Right ventricle myocardium superior (tissue), 1 donor: ENCODE results near the gene FMO3. TPM values are rescaled to one million over a fixed set of nuclear protein-coding genes. Genes with fewer than 3 reads are reported as not detected.

Source experiments
- ATAC-seq: fragments of 200-7000 bp; cut with Tn5 transposase; one replicate; pipeline ENCODE4 v1.9.1; 2020; ENCODE audit warnings: mild to moderate bottlenecking; ENCODE audit not compliant: poor library complexity
- DNase-seq: peaks from one replicate; pipeline ENCODE4 v3.0.0-alpha.2; 2020
- intact Hi-C: fragments of 100-400 bp; cut with DNase I; formaldehyde crosslinking; loops from one replicate; pipeline ENCODE4 v1.11.2; 2022
- total RNA-seq: library from RNA; stranded (reverse); fragmentation: NEBNext Ultra II Directional; extraction: Animal tissue kit (Norgen Biotek cat#: 25700); gene quantifications from one replicate; pipeline ENCODE4 v1.2.1, GENCODE V29; 2021
- donor health status: DM: no; HTN: yes; CAD: no; lungs with severe emphysema.

FMO3 gene
- total RNA-seq, 1 donor from 2014 or later: 1.2 TPM

- intact Hi-C loops: no loop called here
Measured at GRCh38 chr1:171110621-171111326, 20.1 kb downstream of the FMO3 start.

GRCh38 chr1:171112119-171112518 is 21.4 kb downstream of the FMO3 start:
- DNase-seq (no peak), ATAC-seq (no peak)
- intact Hi-C loops: no loop called here

More at GRCh38 chr1:171110621-171111326, 20.1 kb downstream of the FMO3 start:
- DNase-seq: no peak
- peak; percentile 45 for ATAC-seq

- intact Hi-C loops: no loop called here
Measured at GRCh38 chr1:171113382-171113781, 22.7 kb downstream of the FMO3 start.

GRCh38 chr1:171115280-171115897 is 24.7 kb downstream of the FMO3 start:
- ATAC-seq (peak; percentile 50), DNase-seq (no peak)
- intact Hi-C loops: no loop called here

More at GRCh38 chr1:171113382-171113781, 22.7 kb downstream of the FMO3 start:
- ATAC-seq: no peak
- DNase-seq: no peak

GRCh38 chr1:171116676-171117075 is 26.0 kb downstream of the FMO3 start:
- intact Hi-C loops: no loop called here
- DNase-seq (no peak), ATAC-seq (no peak)

- intact Hi-C loops: no loop called here
- ATAC-seq (no peak), DNase-seq (no peak)
Measured at GRCh38 chr1:171117085-171117484, 26.4 kb downstream of the FMO3 start.

- no peak for ATAC-seq
- intact Hi-C loops: no loop called here
- no peak for DNase-seq
Measured at GRCh38 chr1:171119648-171120047, 28.9 kb downstream of the FMO3 start.

GRCh38 chr1:171122299-171122698 is 31.6 kb downstream of the FMO3 start:
- DNase-seq (no peak), ATAC-seq (no peak)
- intact Hi-C loops: no loop called here

- ATAC-seq: peak; percentile 55
- intact Hi-C loops: no loop called here
- no peak for DNase-seq
Measured at GRCh38 chr1:171122893-171123292, 32.2 kb downstream of the FMO3 start.

- DNase-seq (peak; percentile 82), ATAC-seq (peak; percentile 68)
- intact Hi-C loops: no loop called here
Measured at GRCh38 chr1:171126504-171126903, 35.8 kb downstream of the FMO3 start.

GRCh38 chr1:171127099-171127498 is 36.4 kb downstream of the FMO3 start:
- no peak for ATAC-seq
- intact Hi-C loops: no loop called here

GRCh38 chr1:171127501-171127900 is 36.8 kb downstream of the FMO3 start:
- peak; percentile 18 for ATAC-seq
- intact Hi-C loops: no loop called here
- DNase-seq: no peak

More at GRCh38 chr1:171127099-171127498, 36.4 kb downstream of the FMO3 start:
- no peak for DNase-seq

- DNase-seq: no peak
- intact Hi-C loops: no loop called here
- ATAC-seq: no peak
Measured at GRCh38 chr1:171128463-171128862, 37.8 kb downstream of the FMO3 start.

GRCh38 chr1:171134204-171134923 is 43.7 kb downstream of the FMO3 start:
- DNase-seq (no peak), ATAC-seq (no peak)
- intact Hi-C loops: no loop called here

- DNase-seq (no peak), ATAC-seq (no peak)
- intact Hi-C loops: no loop called here
Measured at GRCh38 chr1:171137580-171137979, 46.9 kb downstream of the FMO3 start.

- no peak for DNase-seq
- intact Hi-C loops: no loop called here
- ATAC-seq: peak; percentile 26
Measured at GRCh38 chr1:171138980-171139379, 48.3 kb downstream of the FMO3 start.

- no peak for DNase-seq
Measured at GRCh38 chr1:171139890-171140289, 49.2 kb downstream of the FMO3 start.

GRCh38 chr1:171140401-171140800 is 49.7 kb downstream of the FMO3 start:
- DNase-seq (peak; percentile 60), ATAC-seq (peak; percentile 31)
- intact Hi-C loops: loop anchor here (5.0 kb wide), 1 partner anchor 47 kb away; the partner anchor contains the start of gene FMO2

More at GRCh38 chr1:171139890-171140289, 49.2 kb downstream of the FMO3 start:
- intact Hi-C loops: loop anchor here (5.0 kb wide), 1 partner anchor 47 kb away; the partner anchor contains the start of gene FMO2
- no peak for ATAC-seq

- ATAC-seq (no peak), DNase-seq (no peak)
- intact Hi-C loops: loop anchor here (5.0 kb wide), 1 partner anchor 46 kb away; the partner anchor contains the start of gene FMO2
Measured at GRCh38 chr1:171140956-171141687, 50.4 kb downstream of the FMO3 start.
